ENCODE results near the gene GNB3. TPM values are rescaled to one million over a fixed set of nuclear protein-coding genes. Genes with fewer than 3 reads are reported as not detected.
A peak's percentile ranks its signal among the peaks of the same experiment; 100 is the strongest.

GNB3 gene
- total RNA-seq, 1 experiment from 2014 or later, result 8.7 TPM

DNA sequence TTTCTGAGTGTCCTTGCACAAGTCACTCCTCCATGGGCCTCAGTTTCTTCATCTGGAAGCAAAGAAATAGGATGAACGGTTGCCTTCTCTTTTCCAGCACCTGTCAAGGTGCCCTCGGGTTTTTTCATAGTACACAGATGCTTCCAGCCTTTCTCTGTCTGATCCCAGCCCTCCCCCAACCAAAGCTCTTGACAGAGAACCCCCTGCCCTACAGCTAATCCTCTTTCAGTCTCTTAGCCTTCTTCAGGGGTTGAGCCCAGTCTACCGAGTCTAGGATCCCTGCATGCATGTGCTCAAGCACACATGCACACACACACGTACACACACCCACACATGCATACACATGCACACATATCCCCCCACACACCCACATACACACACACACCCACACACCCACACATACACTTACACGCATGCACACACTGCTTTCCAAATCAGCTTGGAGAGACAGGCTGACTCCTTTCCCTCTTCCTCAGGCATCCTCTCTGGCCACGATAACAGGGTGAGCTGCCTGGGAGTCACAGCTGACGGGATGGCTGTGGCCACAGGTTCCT lies 5.7 kb downstream of the GNB3 start:
- CTCF ChIA-PET, result no interaction called here
- Histone ChIP-seq H2AFZ (ENCODE audit: low read depth, low read length, poor library complexity, severe bottlenecking) (no peak overlapping the region), H3K9me3 (ENCODE audit: control insufficient read depth in 1 of 2, insufficient read depth in 1 of 2, low read depth in 1 of 2, low read length in 2 of 2) (no peaks in the 10 kb centered on the region), H3K4me3 (replicated peaks in 1 of 2; ENCODE audit: low read depth in 1 of 2, low read length in 2 of 2) (no peak overlapping the region), H3K4me1 (ENCODE audit: control insufficient read depth in 1 of 2, insufficient read depth in 2 of 2, low read length in 2 of 2) (peaks cover 6 to 14% of the 10 kb centered on the region in 2 experiments), H3K9me2 (ENCODE audit: insufficient read depth) (no peaks in the 10 kb centered on the region), H3K36me3 (ENCODE audit: control insufficient read depth in 1 of 2, insufficient read depth in 2 of 2, low read length in 2 of 2) (peaks cover 25 to 44% of the 10 kb centered on the region in 2 experiments; a peak in 3 of 4 replicates), H3K27me3 (ENCODE audit: insufficient read depth, low read length) (no peaks in the 10 kb centered on the region), H3K9ac (ENCODE audit: low read length) (no peak overlapping the region), H3K4me2 (ENCODE audit: low read length) (no peak overlapping the region), H4K20me1 (ENCODE audit: insufficient read depth) (no peaks in the 10 kb centered on the region), H3K27ac (ENCODE audit: low read depth, low read length) (no peak overlapping the region), H3K79me2 (ENCODE audit: insufficient read depth, low read length) (peaks cover 19% of the 10 kb centered on the region)
- no peak for DNase-seq (ENCODE audit: low read depth, low spot score)
- TF ChIP-seq POLR2AphosphoS5 (IDR thresholded peaks at IDR 0.05; ENCODE audit: low read depth, low read length) (0 out of 2 replicates have a peak, but pooled peaks have one; percentile 1), POLR2A (IDR thresholded peaks at IDR 0.05; ENCODE audit: borderline replicate concordance, extremely low read depth, insufficient read depth, insufficient read length) (no peak)
- intact Hi-C loops (cut with micrococcal nuclease), result no loop called here
- RAD21 ChIA-PET (ENCODE audit: low non-redundant PET in 1 of 2, low total read pairs in 2 of 2, uncharacterized antibody in 2 of 2, unreplicated experiment in 2 of 2), result no interaction called here
- POLR2A ChIA-PET, result no interaction called here
- ATAC-seq, result no peak
- no TSS peak for BruUV-seq (replicated peaks)

DNA sequence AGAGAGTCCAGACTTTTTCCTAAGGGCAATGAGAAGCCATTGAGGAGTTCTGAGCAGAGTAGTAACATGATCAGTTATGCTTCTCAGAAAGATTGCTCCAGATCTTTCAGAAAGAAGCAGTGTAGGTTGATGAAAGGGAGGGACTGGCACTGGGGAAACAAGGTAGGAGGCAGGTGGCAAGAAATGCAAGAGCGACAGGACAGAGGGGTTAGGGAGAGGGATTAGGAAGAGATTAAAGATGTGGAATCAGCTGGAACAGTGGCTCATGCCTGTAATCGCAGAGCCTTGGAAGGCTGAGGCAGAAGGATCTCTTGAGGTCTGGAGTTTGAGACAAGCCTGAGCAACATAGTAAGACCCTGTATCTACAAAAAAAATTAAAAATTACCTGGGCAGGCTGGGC lies 7.0 kb downstream of the GNB3 start:
- CTCF ChIA-PET, result no interaction called here
- BruUV-seq (replicated peaks), result no TSS peak
- Histone ChIP-seq H3K9me2 (ENCODE audit: insufficient read depth) (no peaks in the 10 kb centered on the region), H3K9me3 (ENCODE audit: control insufficient read depth in 1 of 2, insufficient read depth in 1 of 2, low read depth in 1 of 2, low read length in 2 of 2) (no peaks in the 10 kb centered on the region), H3K4me1 (ENCODE audit: control insufficient read depth in 1 of 2, insufficient read depth in 2 of 2, low read length in 2 of 2) (peaks cover 6 to 17% of the 10 kb centered on the region in 2 experiments), H3K4me2 (ENCODE audit: low read length) (no peak overlapping the region), H3K27ac (ENCODE audit: low read depth, low read length) (no peak overlapping the region), H3K79me2 (ENCODE audit: insufficient read depth, low read length) (peaks cover 19% of the 10 kb centered on the region), H3K9ac (ENCODE audit: low read length) (no peak overlapping the region), H4K20me1 (ENCODE audit: insufficient read depth) (no peaks in the 10 kb centered on the region), H3K4me3 (replicated peaks in 1 of 2; ENCODE audit: low read depth in 1 of 2, low read length in 2 of 2) (no peak overlapping the region), H3K36me3 (ENCODE audit: control insufficient read depth in 1 of 2, insufficient read depth in 2 of 2, low read length in 2 of 2) (peaks cover 25 to 44% of the 10 kb centered on the region in 2 experiments; a peak in 3 of 4 replicates), H2AFZ (ENCODE audit: low read depth, low read length, poor library complexity, severe bottlenecking) (no peak overlapping the region), H3K27me3 (ENCODE audit: insufficient read depth, low read length) (no peaks in the 10 kb centered on the region)
- RAD21 ChIA-PET (ENCODE audit: low non-redundant PET in 1 of 2, low total read pairs in 2 of 2, uncharacterized antibody in 2 of 2, unreplicated experiment in 2 of 2), result no interaction called here
- no peak for TF ChIP-seq RAD21 (IDR thresholded peaks at IDR 0.05; ENCODE audit: low read depth)
- TF ChIP-seq CBX3 (IDR thresholded peaks at IDR 0.05; ENCODE audit: low read depth), result no peak
- TF ChIP-seq, protein P1, sequence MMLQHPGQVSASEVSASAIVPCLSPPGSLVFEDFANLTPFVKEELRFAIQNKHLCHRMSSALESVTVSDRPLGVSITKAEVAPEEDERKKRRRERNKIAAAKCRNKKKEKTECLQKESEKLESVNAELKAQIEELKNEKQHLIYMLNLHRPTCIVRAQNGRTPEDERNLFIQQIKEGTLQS (IDR thresholded peaks at IDR 0.05), result no peak
- TF ChIP-seq ZFX (IDR thresholded peaks at IDR 0.05), result no peak
- no peak for TF ChIP-seq ELF1 (IDR thresholded peaks at IDR 0.05; ENCODE audit: borderline replicate concordance, low read depth)
- TF ChIP-seq JUND (IDR thresholded peaks at IDR 0.05), result no peak
- POLR2A ChIA-PET, result interaction anchor here (8.9 kb wide), 1 partner anchor 21 kb away, joined by 186 read pairs; the partner anchor contains the start of genes SPSB2 and TPI1
- ATAC-seq, result no peak
- intact Hi-C loops (cut with micrococcal nuclease), result no loop called here
- DNase-seq (ENCODE audit: low read depth, low spot score), result no peak

All from HCT116 (cell line).